ENCODE measurements around the gene XRCC4. TPM values are rescaled to one million over a fixed set of nuclear protein-coding genes. Genes with fewer than 3 reads are reported as not detected.

Gene XRCC4
- total and polyA plus RNA-seq, 9 of the 15 experiments (the other 6 are each of a cell fraction or from before 2014, with no cell fraction given): 13.6 to 61.6 (median 22.4) TPM

DNA sequence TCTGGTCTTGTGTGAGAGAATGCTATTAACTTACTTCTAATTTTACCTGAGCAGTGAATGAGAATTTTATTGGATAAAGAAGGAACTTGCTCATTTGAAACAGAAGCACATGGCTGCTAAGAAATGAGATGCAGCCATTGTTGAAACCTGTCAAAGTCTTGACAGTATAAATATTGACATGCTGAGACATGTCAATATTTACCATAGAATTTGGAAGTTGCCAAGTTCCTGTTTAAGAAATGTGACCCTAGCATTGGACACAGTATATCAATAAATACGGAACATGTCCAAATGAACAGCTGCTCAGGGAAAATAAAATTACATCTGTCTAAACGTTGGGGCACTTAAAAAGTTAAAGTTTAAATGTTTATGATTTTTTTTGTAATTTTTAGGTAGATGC lies 7.8 kb downstream of the XRCC4 start:
- H4K20me1 ChIP-seq (replicated peaks; ENCODE audit: control insufficient read depth, insufficient read depth, low read length): no peaks in the 10 kb centered on the region
- 56% methylated on average over 2 of the region's 2 CpGs for WGBS (ENCODE audit: insufficient coverage, low coverage, missing lambda C conversion rate)
- H3K27ac ChIP-seq (ENCODE audit: extremely low read depth, low read depth, low read length): no peak overlapping the region
- H3K27me3 ChIP-seq (ENCODE audit: control insufficient read depth in 2 of 2, insufficient read depth in 2 of 2, low read length in 2 of 2): no peaks in the 10 kb centered on the region
- no peaks in the 10 kb centered on the region; the same call in 1 of the 2 replicates for H3K9me3 ChIP-seq (replicated peaks; ENCODE audit: control insufficient read depth, insufficient read depth, low read depth, low read length)
- no peak overlapping the region for H3K4me3 ChIP-seq
- H2AFZ ChIP-seq (ENCODE audit: low read depth, low read length): no peak overlapping the region
- no peak overlapping the region for H3K4me2 ChIP-seq (ENCODE audit: insufficient read depth, low read length)
- H3K36me3 ChIP-seq (ENCODE audit: control insufficient read depth, insufficient read depth, low read length): no peaks in the 10 kb centered on the region
- TF ChIP-seq, protein P1, sequence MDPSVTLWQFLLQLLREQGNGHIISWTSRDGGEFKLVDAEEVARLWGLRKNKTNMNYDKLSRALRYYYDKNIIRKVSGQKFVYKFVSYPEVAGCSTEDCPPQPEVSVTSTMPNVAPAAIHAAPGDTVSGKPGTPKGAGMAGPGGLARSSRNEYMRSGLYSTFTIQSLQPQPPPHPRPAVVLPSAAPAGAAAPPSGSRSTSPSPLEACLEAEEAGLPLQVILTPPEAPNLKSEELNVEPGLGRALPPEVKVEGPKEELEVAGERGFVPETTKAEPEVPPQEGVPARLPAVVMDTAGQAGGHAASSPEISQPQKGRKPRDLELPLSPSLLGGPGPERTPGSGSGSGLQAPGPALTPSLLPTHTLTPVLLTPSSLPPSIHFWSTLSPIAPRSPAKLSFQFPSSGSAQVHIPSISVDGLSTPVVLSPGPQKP (CRISPR knock-in tag; IDR thresholded peaks at IDR 0.05): no peak
- TF ChIP-seq KAT8 (IDR thresholded peaks at IDR 0.05; ENCODE audit: low read depth): no peak
- intact Hi-C loops (cut with micrococcal nuclease) (no loop called here), in situ Hi-C loops (cut with MboI) (no loop called here)
- FAIRE-seq (no peak), DNase-seq (ENCODE audit: extremely low read depth in 1 of 4, low spot score in 3 of 4) (no peak), ATAC-seq (no peak)
- no peaks in the 10 kb centered on the region for H3K4me1 ChIP-seq (replicated peaks in 1 of 2; ENCODE audit: control insufficient read depth in 2 of 2, insufficient read depth in 2 of 2, low read length in 2 of 2)
- BruUV-seq (replicated peaks): no TSS peak
- ChIA-PET POLR2A (interaction anchor here (1.1 kb wide), 1 partner anchor 9 kb away, joined by 3 read pairs; no protein-coding TSS in a partner anchor), CTCF (ENCODE audit: low intra/inter-chr PET ratio) (no interaction called here)
- H3K9ac ChIP-seq (ENCODE audit: insufficient read depth in 1 of 2, low read depth in 2 of 2, low read length in 2 of 2): no peak overlapping the region
- H3K79me2 ChIP-seq (ENCODE audit: control insufficient read depth, insufficient read depth, low read length): peaks cover 3% of the 10 kb centered on the region; the same call in 1 of the 3 replicates
- H3K9me1 ChIP-seq (ENCODE audit: control insufficient read depth, insufficient read depth, low read length): no peaks in the 10 kb centered on the region

DNA sequence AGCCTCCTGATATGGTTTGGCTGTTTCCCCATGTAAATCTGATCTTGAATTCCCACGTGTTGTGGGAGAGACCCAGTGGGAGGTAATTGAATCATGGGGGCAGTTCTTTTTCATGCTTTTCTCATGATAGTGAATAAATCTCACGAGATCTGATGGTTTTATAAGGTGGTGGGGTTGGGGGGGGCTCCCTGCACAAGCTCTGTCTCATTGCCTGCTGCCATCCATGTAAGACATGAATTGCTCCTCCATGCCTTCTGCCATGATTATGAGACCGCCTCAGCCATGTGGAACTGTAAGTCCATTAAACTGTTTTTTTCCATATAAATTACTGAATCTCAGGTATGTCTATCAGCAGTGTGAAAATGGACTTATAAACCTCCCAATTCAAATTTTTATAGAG lies 12.8 kb downstream of the XRCC4 start:
- no peak for TF ChIP-seq TEAD4 (IDR thresholded peaks at IDR 0.05; ENCODE audit: low read length)
- TF ChIP-seq TEAD4 (CRISPR knock-in tag; IDR thresholded peaks at IDR 0.05; ENCODE audit: borderline replicate concordance): no peak
- peak; percentile 92 for TF ChIP-seq ZNF431 (CRISPR knock-in tag; IDR thresholded peaks at IDR 0.05)
- no peak for TF ChIP-seq ZNF24 (IDR thresholded peaks at IDR 0.05)
- TF ChIP-seq, protein P2, sequence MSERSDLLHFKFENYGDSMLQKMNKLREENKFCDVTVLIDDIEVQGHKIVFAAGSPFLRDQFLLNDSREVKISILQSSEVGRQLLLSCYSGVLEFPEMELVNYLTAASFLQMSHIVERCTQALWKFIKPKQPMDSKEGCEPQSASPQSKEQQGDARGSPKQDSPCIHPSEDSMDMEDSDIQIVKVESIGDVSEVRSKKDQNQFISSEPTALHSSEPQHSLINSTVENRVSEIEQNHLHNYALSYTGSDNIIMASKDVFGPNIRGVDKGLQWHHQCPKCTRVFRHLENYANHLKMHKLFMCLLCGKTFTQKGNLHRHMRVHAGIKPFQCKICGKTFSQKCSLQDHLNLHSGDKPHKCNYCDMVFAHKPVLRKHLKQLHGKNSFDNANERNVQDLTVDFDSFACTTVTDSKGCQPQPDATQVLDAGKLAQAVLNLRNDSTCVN (CRISPR knock-in tag; IDR thresholded peaks at IDR 0.05): no peak
- TF ChIP-seq HDAC6 (IDR thresholded peaks at IDR 0.05; ENCODE audit: low read depth, low read length): no peak
- TF ChIP-seq, protein P3, sequence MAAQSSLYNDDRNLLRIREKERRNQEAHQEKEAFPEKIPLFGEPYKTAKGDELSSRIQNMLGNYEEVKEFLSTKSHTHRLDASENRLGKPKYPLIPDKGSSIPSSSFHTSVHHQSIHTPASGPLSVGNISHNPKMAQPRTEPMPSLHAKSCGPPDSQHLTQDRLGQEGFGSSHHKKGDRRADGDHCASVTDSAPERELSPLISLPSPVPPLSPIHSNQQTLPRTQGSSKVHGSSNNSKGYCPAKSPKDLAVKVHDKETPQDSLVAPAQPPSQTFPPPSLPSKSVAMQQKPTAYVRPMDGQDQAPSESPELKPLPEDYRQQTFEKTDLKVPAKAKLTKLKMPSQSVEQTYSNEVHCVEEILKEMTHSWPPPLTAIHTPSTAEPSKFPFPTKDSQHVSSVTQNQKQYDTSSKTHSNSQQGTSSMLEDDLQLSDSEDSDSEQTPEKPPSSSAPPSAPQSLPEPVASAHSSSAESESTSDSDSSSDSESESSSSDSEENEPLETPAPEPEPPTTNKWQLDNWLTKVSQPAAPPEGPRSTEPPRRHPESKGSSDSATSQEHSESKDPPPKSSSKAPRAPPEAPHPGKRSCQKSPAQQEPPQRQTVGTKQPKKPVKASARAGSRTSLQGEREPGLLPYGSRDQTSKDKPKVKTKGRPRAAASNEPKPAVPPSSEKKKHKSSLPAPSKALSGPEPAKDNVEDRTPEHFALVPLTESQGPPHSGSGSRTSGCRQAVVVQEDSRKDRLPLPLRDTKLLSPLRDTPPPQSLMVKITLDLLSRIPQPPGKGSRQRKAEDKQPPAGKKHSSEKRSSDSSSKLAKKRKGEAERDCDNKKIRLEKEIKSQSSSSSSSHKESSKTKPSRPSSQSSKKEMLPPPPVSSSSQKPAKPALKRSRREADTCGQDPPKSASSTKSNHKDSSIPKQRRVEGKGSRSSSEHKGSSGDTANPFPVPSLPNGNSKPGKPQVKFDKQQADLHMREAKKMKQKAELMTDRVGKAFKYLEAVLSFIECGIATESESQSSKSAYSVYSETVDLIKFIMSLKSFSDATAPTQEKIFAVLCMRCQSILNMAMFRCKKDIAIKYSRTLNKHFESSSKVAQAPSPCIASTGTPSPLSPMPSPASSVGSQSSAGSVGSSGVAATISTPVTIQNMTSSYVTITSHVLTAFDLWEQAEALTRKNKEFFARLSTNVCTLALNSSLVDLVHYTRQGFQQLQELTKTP (IDR thresholded peaks at IDR 0.05; ENCODE audit: low read depth in 1 of 2, partially characterized antibody in 2 of 2): no peak
- no peaks in the 10 kb centered on the region for H3K27me3 ChIP-seq (ENCODE audit: control insufficient read depth in 2 of 2, insufficient read depth in 2 of 2, low read length in 2 of 2)
- H3K4me1 ChIP-seq (replicated peaks in 1 of 2; ENCODE audit: control insufficient read depth in 2 of 2, insufficient read depth in 2 of 2, low read length in 2 of 2): no peaks in the 10 kb centered on the region
- FAIRE-seq (no peak), ATAC-seq (no peak), DNase-seq (ENCODE audit: extremely low read depth in 1 of 4, low spot score in 3 of 4) (no peak)
- H3K9me1 ChIP-seq (ENCODE audit: control insufficient read depth, insufficient read depth, low read length): no peaks in the 10 kb centered on the region
- H3K9me3 ChIP-seq (replicated peaks; ENCODE audit: control insufficient read depth, insufficient read depth, low read depth, low read length): no peaks in the 10 kb centered on the region; the same call in 1 of the 2 replicates
- no peak overlapping the region for H2AFZ ChIP-seq (ENCODE audit: low read depth, low read length)
- H3K9ac ChIP-seq (ENCODE audit: insufficient read depth in 1 of 2, low read depth in 2 of 2, low read length in 2 of 2): no peak overlapping the region
- no peak overlapping the region for H3K27ac ChIP-seq (ENCODE audit: extremely low read depth, low read depth, low read length)
- H3K4me2 ChIP-seq (ENCODE audit: insufficient read depth, low read length): no peak overlapping the region
- no peaks in the 10 kb centered on the region for H3K36me3 ChIP-seq (ENCODE audit: control insufficient read depth, insufficient read depth, low read length)
- no peak overlapping the region for H3K4me3 ChIP-seq
- POLR2A ChIA-PET: interaction anchor here (1.0 kb wide), 1 partner anchor 13 kb away, joined by 3 read pairs; the partner anchor contains the start of genes TMEM167A and XRCC4
- CTCF ChIA-PET (ENCODE audit: low intra/inter-chr PET ratio): no interaction called here
- no TSS peak for BruUV-seq (replicated peaks)
- intact Hi-C loops (cut with micrococcal nuclease): no loop called here
- WGBS (ENCODE audit: insufficient coverage, low coverage, missing lambda C conversion rate): 54% methylated on average over 3 of the region's 3 CpGs
- H3K79me2 ChIP-seq (ENCODE audit: control insufficient read depth, insufficient read depth, low read length): no peaks in the 10 kb centered on the region
- no peaks in the 10 kb centered on the region for H4K20me1 ChIP-seq (replicated peaks; ENCODE audit: control insufficient read depth, insufficient read depth, low read length)
- in situ Hi-C loops (cut with MboI): no loop called here
